ENCODE measurements around the gene INPP5D. TPM values are rescaled to one million over a fixed set of nuclear protein-coding genes. Genes with fewer than 3 reads are reported as not detected.

INPP5D gene
- total and polyA plus RNA-seq, 4 donors: 11.4 to 22.6 (median 17.4) TPM

- Histone ChIP-seq H3K4me3 (ENCODE audit: low read depth, low read length) (no peak overlapping the region), H3K27me3 (ENCODE audit: control insufficient read depth, insufficient read depth, low read length) (no peaks in the 10 kb centered on the region), H3K4me1 (ENCODE audit: control insufficient read depth, insufficient read depth, low read length) (no peaks in the 10 kb centered on the region), H3K9me3 (ENCODE audit: control insufficient read depth, insufficient read depth, low read length) (no peaks in the 10 kb centered on the region), H3K27ac (ENCODE audit: low read depth, low read length) (no peak overlapping the region), H3K36me3 (ENCODE audit: control insufficient read depth, insufficient read depth, low read length) (no peaks in the 10 kb centered on the region)
- WGBS (ENCODE audit: insufficient coverage): 55% methylated on average over 2 of the region's 4 CpGs
- DNase-seq (ENCODE audit: low read depth in 4 of 6, low spot score in 6 of 6): no peak
These were observed 183.2 kb downstream of the INPP5D start for GRCh38 chr2:233243348-233243747.

GRCh38 chr2:233244818-233245217 is 184.7 kb downstream of the INPP5D start:
- no peaks in the 10 kb centered on the region for H3K9me3 ChIP-seq (ENCODE audit: control insufficient read depth, insufficient read depth, low read length)
- H3K27me3 ChIP-seq (ENCODE audit: control insufficient read depth, insufficient read depth, low read length): no peaks in the 10 kb centered on the region
- H3K4me3 ChIP-seq (ENCODE audit: low read depth, low read length): no peak overlapping the region
- H3K4me1 ChIP-seq (ENCODE audit: control insufficient read depth, insufficient read depth, low read length): no peaks in the 10 kb centered on the region
- DNase-seq (ENCODE audit: low read depth in 4 of 6, low spot score in 6 of 6): no peak
- H3K27ac ChIP-seq (ENCODE audit: low read depth, low read length): no peak overlapping the region
- 63% methylated on average over 1 of the region's 5 CpGs for WGBS (ENCODE audit: insufficient coverage)
- H3K36me3 ChIP-seq (ENCODE audit: control insufficient read depth, insufficient read depth, low read length): no peaks in the 10 kb centered on the region

GRCh38 chr2:233245406-233245805 is 185.3 kb downstream of the INPP5D start:
- H3K36me3 ChIP-seq (ENCODE audit: control insufficient read depth, insufficient read depth, low read length): no peaks in the 10 kb centered on the region
- H3K27me3 ChIP-seq (ENCODE audit: control insufficient read depth, insufficient read depth, low read length): no peaks in the 10 kb centered on the region
- WGBS (ENCODE audit: insufficient coverage): no CpG with 5 or more reads among the region's 6 CpGs
- H3K27ac ChIP-seq (ENCODE audit: low read depth, low read length): no peak overlapping the region
- H3K9me3 ChIP-seq (ENCODE audit: control insufficient read depth, insufficient read depth, low read length): no peaks in the 10 kb centered on the region
- DNase-seq (ENCODE audit: low read depth in 4 of 6, low spot score in 6 of 6): no peak
- no peak overlapping the region for H3K4me3 ChIP-seq (ENCODE audit: low read depth, low read length)
- H3K4me1 ChIP-seq (ENCODE audit: control insufficient read depth, insufficient read depth, low read length): no peaks in the 10 kb centered on the region

- 83% methylated on average over 1 of the region's 2 CpGs for WGBS (ENCODE audit: insufficient coverage)
These were observed 187.0 kb downstream of the INPP5D start for GRCh38 chr2:233247116-233247515.

GRCh38 chr2:233247744-233248143 is 187.6 kb downstream of the INPP5D start:
- no peak overlapping the region for H3K27ac ChIP-seq (ENCODE audit: low read depth, low read length)
- no peak for DNase-seq (ENCODE audit: low read depth in 4 of 6, low spot score in 6 of 6)
- no peaks in the 10 kb centered on the region for H3K27me3 ChIP-seq (ENCODE audit: control insufficient read depth, insufficient read depth, low read length)

More at GRCh38 chr2:233247116-233247515, 187.0 kb downstream of the INPP5D start:
- H3K36me3 ChIP-seq (ENCODE audit: control insufficient read depth, insufficient read depth, low read length): no peaks in the 10 kb centered on the region
- DNase-seq (ENCODE audit: low read depth in 4 of 6, low spot score in 6 of 6): no peak
- no peaks in the 10 kb centered on the region for H3K27me3 ChIP-seq (ENCODE audit: control insufficient read depth, insufficient read depth, low read length)
- H3K4me3 ChIP-seq (ENCODE audit: low read depth, low read length): no peak overlapping the region
- H3K9me3 ChIP-seq (ENCODE audit: control insufficient read depth, insufficient read depth, low read length): no peaks in the 10 kb centered on the region
- H3K4me1 ChIP-seq (ENCODE audit: control insufficient read depth, insufficient read depth, low read length): peaks cover 3% of the 10 kb centered on the region
- H3K27ac ChIP-seq (ENCODE audit: low read depth, low read length): no peak overlapping the region

GRCh38 chr2:233248999-233249398 is 188.9 kb downstream of the INPP5D start:
- WGBS (ENCODE audit: insufficient coverage): 97% methylated on average over 3 of the region's 7 CpGs
- Histone ChIP-seq H3K4me1 (ENCODE audit: control insufficient read depth, insufficient read depth, low read length) (peaks cover 11% of the 10 kb centered on the region), H3K4me3 (ENCODE audit: low read depth, low read length) (no peak overlapping the region), H3K27me3 (ENCODE audit: control insufficient read depth, insufficient read depth, low read length) (no peaks in the 10 kb centered on the region), H3K9me3 (ENCODE audit: control insufficient read depth, insufficient read depth, low read length) (no peaks in the 10 kb centered on the region), H3K27ac (ENCODE audit: low read depth, low read length) (no peak overlapping the region), H3K36me3 (ENCODE audit: control insufficient read depth, insufficient read depth, low read length) (no peaks in the 10 kb centered on the region)
- DNase-seq (ENCODE audit: low read depth in 4 of 6, low spot score in 6 of 6): no peak

More at GRCh38 chr2:233247744-233248143, 187.6 kb downstream of the INPP5D start:
- Histone ChIP-seq H3K36me3 (ENCODE audit: control insufficient read depth, insufficient read depth, low read length) (no peaks in the 10 kb centered on the region), H3K9me3 (ENCODE audit: control insufficient read depth, insufficient read depth, low read length) (no peaks in the 10 kb centered on the region), H3K4me3 (ENCODE audit: low read depth, low read length) (no peak overlapping the region), H3K4me1 (ENCODE audit: control insufficient read depth, insufficient read depth, low read length) (peaks cover 7% of the 10 kb centered on the region)

GRCh38 chr2:233250568-233250967 is 190.4 kb downstream of the INPP5D start:
- no peak overlapping the region for H3K4me3 ChIP-seq (ENCODE audit: low read depth, low read length)
- peaks cover 11% of the 10 kb centered on the region for H3K4me1 ChIP-seq (ENCODE audit: control insufficient read depth, insufficient read depth, low read length)
- H3K27ac ChIP-seq (ENCODE audit: low read depth, low read length): no peak overlapping the region
- H3K36me3 ChIP-seq (ENCODE audit: control insufficient read depth, insufficient read depth, low read length): no peaks in the 10 kb centered on the region
- no peak for DNase-seq (ENCODE audit: low read depth in 4 of 6, low spot score in 6 of 6)
- 100% methylated on average over 5 of the region's 9 CpGs for WGBS (ENCODE audit: insufficient coverage)
- no peaks in the 10 kb centered on the region for H3K27me3 ChIP-seq (ENCODE audit: control insufficient read depth, insufficient read depth, low read length)
- H3K9me3 ChIP-seq (ENCODE audit: control insufficient read depth, insufficient read depth, low read length): no peaks in the 10 kb centered on the region

GRCh38 chr2:233250985-233251305 is 190.8 kb downstream of the INPP5D start:
- Histone ChIP-seq H3K4me1 (ENCODE audit: control insufficient read depth, insufficient read depth, low read length) (peaks cover 11% of the 10 kb centered on the region), H3K9me3 (ENCODE audit: control insufficient read depth, insufficient read depth, low read length) (no peaks in the 10 kb centered on the region), H3K4me3 (ENCODE audit: low read depth, low read length) (peak overlapping the region; percentile 82), H3K36me3 (ENCODE audit: control insufficient read depth, insufficient read depth, low read length) (no peaks in the 10 kb centered on the region), H3K27me3 (ENCODE audit: control insufficient read depth, insufficient read depth, low read length) (no peaks in the 10 kb centered on the region), H3K27ac (ENCODE audit: low read depth, low read length) (peak overlapping the region; percentile 76)
- WGBS (ENCODE audit: insufficient coverage): 100% methylated on average over 1 of the region's 1 CpG
- DNase-seq (ENCODE audit: low read depth in 4 of 6, low spot score in 6 of 6): no peak

GRCh38 chr2:233251306-233252116 is 191.4 kb downstream of the INPP5D start, which contains the start of gene ATG16L1:
ATG16L1 (plus strand) TSS chr2:233251673; CDS start chr2:233251828, 155 bp downstream.
- no peaks in the 10 kb centered on the region for H3K9me3 ChIP-seq (ENCODE audit: control insufficient read depth, insufficient read depth, low read length)
- peaks cover under 1% of the 10 kb centered on the region for H3K36me3 ChIP-seq (ENCODE audit: control insufficient read depth, insufficient read depth, low read length)
- H3K4me3 ChIP-seq (ENCODE audit: low read depth, low read length): peak within 1 kb of the TSS; percentile 82
- H3K4me1 ChIP-seq (ENCODE audit: control insufficient read depth, insufficient read depth, low read length): peaks cover 11% of the 10 kb centered on the region
- WGBS (ENCODE audit: insufficient coverage): 0% methylated on average over 70 of the region's 75 CpGs
- H3K27me3 ChIP-seq (ENCODE audit: control insufficient read depth, insufficient read depth, low read length): no peaks in the 10 kb centered on the region
- peak; percentile 85 to 99 (median 91) for DNase-seq (ENCODE audit: low read depth in 4 of 6, low spot score in 6 of 6)
- H3K27ac ChIP-seq (ENCODE audit: low read depth, low read length): peak within 1 kb of the TSS; percentile 76

- Histone ChIP-seq H3K27ac (ENCODE audit: low read depth, low read length) (no peak overlapping the region), H3K9me3 (ENCODE audit: control insufficient read depth, insufficient read depth, low read length) (no peaks in the 10 kb centered on the region), H3K27me3 (ENCODE audit: control insufficient read depth, insufficient read depth, low read length) (no peaks in the 10 kb centered on the region), H3K4me3 (ENCODE audit: low read depth, low read length) (peak overlapping the region; percentile 82), H3K4me1 (ENCODE audit: control insufficient read depth, insufficient read depth, low read length) (peaks cover 11% of the 10 kb centered on the region), H3K36me3 (ENCODE audit: control insufficient read depth, insufficient read depth, low read length) (peaks cover 8% of the 10 kb centered on the region)
- whole genome bisulfite sequencing (ENCODE audit: insufficient coverage): 1% methylated on average over 14 of the region's 18 CpGs
- DNase-seq (ENCODE audit: low read depth in 4 of 6, low spot score in 6 of 6): peak in 2 of 6 donors; percentile 1 to 17
These were observed 192.1 kb downstream of the INPP5D start for GRCh38 chr2:233252227-233252626.
